T-helper 2 cell treated with Interferon-gamma antibody and Interleukin-4, amounts not matched to agents 100 ng/mL and 5 ng/mL, for 36 hours (primary cell): ENCODE results near the gene PALMD. TPM values are rescaled to one million over a fixed set of nuclear protein-coding genes. Genes with fewer than 3 reads are reported as not detected.

Experiments used
- total RNA-seq: library from RNA; stranded (reverse); gene quantifications from 2 replicates; pipeline ENCODE4 v1.2.3, GENCODE V29; 2022

PALMD gene
- total RNA-seq, 1 donor from 2014 or later = not detected

Other genes starting within 250 kb of the PALMD start
- gene FRRS1, start 120.5 kb downstream of the PALMD start, total RNA-seq = 1.4 and 2.4 TPM in 2 replicates
- gene AGL, start 204.2 kb downstream of the PALMD start, total RNA-seq = 12.0 and 12.8 TPM in 2 replicates